Breast epithelium (tissue), 4 donors: ENCODE data around the gene LEMD3. TPM values are rescaled to one million over a fixed set of nuclear protein-coding genes. Genes with fewer than 3 reads are reported as not detected.

ENCODE experiments used
- DNase-seq, 2 donors: peaks; one replicate each; pipeline ENCODE4 v3.0.0-alpha.2; 2019; ENCODE audit warnings: low spot score in 2 of 2
- H3K27ac ChIP-seq, 2 donors: fragments of 200-600 bp; sonication (generic) in 1 of 2; one replicate each; pipeline ENCODE4 v1.5.1; 2016 to 2019; ENCODE audit warnings: mild to moderate bottlenecking in 1 of 2
- H3K27me3 ChIP-seq, 2 donors: fragments of 200-600 bp; sonication (generic) in 1 of 2; one replicate each; pipeline versions ENCODE4 v1.5.1 to v1.6.0; 2017 to 2019; ENCODE audit warnings: control low read depth in 1 of 2, mild to moderate bottlenecking in 1 of 2
- H3K36me3 ChIP-seq: fragments of 200-600 bp; one replicate; pipeline ENCODE4 v1.5.1; 2019
- H3K4me1 ChIP-seq, 2 donors: fragments of 200-600 bp; sonication (generic); one replicate each; pipeline ENCODE4 v1.5.1; 2016 to 2019; ENCODE audit warnings: control low read depth in 1 of 2
- H3K4me3 ChIP-seq, 3 donors: fragments of 200-600 bp; sonication (generic); 1 replicate in 2 of 3; 2 replicates in 1 of 3; pipeline ENCODE4 v1.5.1; 2016 to 2019; ENCODE audit warnings: mild to moderate bottlenecking in 3 of 3, moderate library complexity in 2 of 3
- H3K9me3 ChIP-seq, 2 donors: fragments of 200-600 bp; sonication (generic) in 1 of 2; one replicate each; pipeline ENCODE4 v1.5.1; 2016 to 2019; ENCODE audit warnings: control low read depth in 1 of 2
- POLR2A ChIP-seq: fragments of 450-650 bp; IDR thresholded peaks from one replicate; pipeline ENCODE4 v1.6.1; 2016; ENCODE audit warnings: antibody characterized with exemption, mild to moderate bottlenecking, moderate library complexity
- POLR2AphosphoS5 ChIP-seq, 3 donors: sonication (generic); formaldehyde crosslinking; IDR thresholded peaks; one replicate each; pipeline ENCODE4 v1.6.1; 2017; ENCODE audit warnings: antibody characterized with exemption in 3 of 3
- intact Hi-C: fragments of 100-400 bp; cut with DNase I; formaldehyde crosslinking; loops from one replicate; pipeline ENCODE4 v1.15.1; 2023; ENCODE audit warnings: low total_unique reads
- total RNA-seq, 3 donors: library from RNA; depleted of rRNA; stranded (reverse); fragments of >200 nt; gene quantifications; one replicate each; pipeline ENCODE4 v1.1.0, GENCODE V29; 2016
- TF ChIP-seq, protein P1 (sequence below), 3 donors: fragments of 450-650 bp; IDR thresholded peaks; one replicate each; pipeline ENCODE4 v1.5.1; 2016 to 2017; ENCODE audit warnings: antibody characterized with exemption in 3 of 3, mild to moderate bottlenecking in 3 of 3, moderate library complexity in 3 of 3

LEMD3 gene
- total RNA-seq, 3 donors from 2014 or later: 31.0 to 69.4 (median 36.4) TPM

DNA sequence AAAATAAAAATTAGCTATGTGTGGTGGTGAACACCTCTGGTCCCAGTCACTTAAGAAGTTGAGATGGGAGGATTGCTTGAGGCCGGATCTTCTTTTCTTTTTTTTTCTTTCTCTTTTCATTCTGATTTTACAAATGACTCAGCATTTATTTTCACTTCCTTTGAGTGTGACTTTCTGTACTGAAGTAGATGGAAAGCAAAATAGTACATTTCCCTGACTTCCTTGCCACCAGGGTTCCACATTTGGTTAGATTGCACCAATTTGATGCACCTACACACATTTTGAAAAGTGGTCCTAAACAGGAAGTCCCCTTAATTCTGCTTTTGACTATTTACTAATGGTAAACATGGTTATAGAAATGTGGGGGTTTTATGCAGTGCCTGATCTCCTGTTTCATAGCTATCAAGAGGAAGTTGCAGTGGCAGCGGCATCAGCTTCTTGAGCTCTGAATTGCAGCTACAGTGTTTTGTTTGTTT is 13.0 kb upstream of the LEMD3 start:
- DNase-seq: no peak
- Histone ChIP-seq H3K27me3 (peaks cover 0 to under 1% of the 10 kb centered on the region in 2 donors), H3K9me3 (no peaks in the 10 kb centered on the region), H3K4me3 (no peak overlapping the region), H3K36me3 (no peaks in the 10 kb centered on the region), H3K4me1 (no peaks in the 10 kb centered on the region), H3K27ac (no peak overlapping the region)
- no peak for TF ChIP-seq POLR2A
- TF ChIP-seq, protein P1, sequence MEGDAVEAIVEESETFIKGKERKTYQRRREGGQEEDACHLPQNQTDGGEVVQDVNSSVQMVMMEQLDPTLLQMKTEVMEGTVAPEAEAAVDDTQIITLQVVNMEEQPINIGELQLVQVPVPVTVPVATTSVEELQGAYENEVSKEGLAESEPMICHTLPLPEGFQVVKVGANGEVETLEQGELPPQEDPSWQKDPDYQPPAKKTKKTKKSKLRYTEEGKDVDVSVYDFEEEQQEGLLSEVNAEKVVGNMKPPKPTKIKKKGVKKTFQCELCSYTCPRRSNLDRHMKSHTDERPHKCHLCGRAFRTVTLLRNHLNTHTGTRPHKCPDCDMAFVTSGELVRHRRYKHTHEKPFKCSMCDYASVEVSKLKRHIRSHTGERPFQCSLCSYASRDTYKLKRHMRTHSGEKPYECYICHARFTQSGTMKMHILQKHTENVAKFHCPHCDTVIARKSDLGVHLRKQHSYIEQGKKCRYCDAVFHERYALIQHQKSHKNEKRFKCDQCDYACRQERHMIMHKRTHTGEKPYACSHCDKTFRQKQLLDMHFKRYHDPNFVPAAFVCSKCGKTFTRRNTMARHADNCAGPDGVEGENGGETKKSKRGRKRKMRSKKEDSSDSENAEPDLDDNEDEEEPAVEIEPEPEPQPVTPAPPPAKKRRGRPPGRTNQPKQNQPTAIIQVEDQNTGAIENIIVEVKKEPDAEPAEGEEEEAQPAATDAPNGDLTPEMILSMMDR (IDR thresholded peaks at IDR 0.05): no peak
- no peak for TF ChIP-seq POLR2AphosphoS5 (IDR thresholded peaks at IDR 0.05)
- intact Hi-C loops: no loop called here

DNA sequence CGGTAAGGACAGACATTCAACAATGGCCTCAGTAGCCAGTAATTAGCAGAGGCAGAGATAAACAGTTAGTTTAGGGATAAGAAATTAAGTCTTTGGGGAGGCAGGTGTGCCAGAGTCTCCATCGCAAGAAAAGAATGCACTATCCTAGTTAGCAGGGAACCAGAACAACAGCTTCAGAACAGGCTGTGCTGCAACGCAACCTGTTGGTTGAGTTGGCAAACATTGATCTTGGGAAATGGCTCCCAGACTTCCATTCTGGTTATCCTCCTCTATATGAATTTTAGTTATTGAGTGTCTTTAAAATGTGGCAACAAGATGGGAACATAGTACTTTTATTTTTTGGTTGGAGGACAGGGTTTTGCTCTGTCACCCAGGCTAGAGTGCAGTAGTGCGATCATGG is 12.3 kb upstream of the LEMD3 start:
- Histone ChIP-seq H3K9me3 (no peaks in the 10 kb centered on the region), H3K27ac (no peak overlapping the region), H3K27me3 (peaks cover 0 to 8% of the 10 kb centered on the region in 2 donors), H3K36me3 (no peaks in the 10 kb centered on the region), H3K4me3 (no peak overlapping the region), H3K4me1 (no peaks in the 10 kb centered on the region)
- DNase-seq: no peak
- no peak for TF ChIP-seq POLR2AphosphoS5 (IDR thresholded peaks at IDR 0.05)
- TF ChIP-seq POLR2A: no peak
- TF ChIP-seq, protein P1 (IDR thresholded peaks at IDR 0.05): no peak
- intact Hi-C loops: no loop called here

DNA sequence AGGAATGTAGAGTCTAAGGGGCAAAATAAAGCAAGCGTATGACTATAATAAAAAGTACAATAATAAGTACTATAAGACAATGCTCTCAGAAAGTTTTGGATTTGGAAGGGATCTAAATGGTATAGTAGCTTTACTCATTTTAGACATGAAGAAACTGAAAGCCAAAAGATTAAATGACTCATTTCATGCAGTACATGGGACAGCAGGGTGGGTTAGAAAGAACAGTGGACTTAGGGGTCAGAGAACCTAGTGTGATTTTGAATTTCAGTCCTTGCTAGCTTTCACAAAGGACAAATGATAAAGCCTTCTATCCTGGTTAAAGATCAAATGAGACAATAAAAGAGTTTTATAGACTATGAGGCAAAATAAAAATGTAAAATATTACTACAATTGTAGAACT is 6.8 kb upstream of the LEMD3 start:
- H3K36me3 ChIP-seq: no peaks in the 10 kb centered on the region
- DNase-seq: no peak
- H3K4me3 ChIP-seq: no peak overlapping the region
- peaks cover 0 to 8% of the 10 kb centered on the region in 2 donors for H3K27me3 ChIP-seq
- H3K4me1 ChIP-seq: no peaks in the 10 kb centered on the region
- intact Hi-C loops: no loop called here
- H3K27ac ChIP-seq: no peak overlapping the region
- H3K9me3 ChIP-seq: no peaks in the 10 kb centered on the region
- TF ChIP-seq POLR2AphosphoS5 (IDR thresholded peaks at IDR 0.05): no peak
- no peak for TF ChIP-seq POLR2A
- TF ChIP-seq, protein P1 (IDR thresholded peaks at IDR 0.05): no peak

- Histone ChIP-seq H3K36me3 (no peaks in the 10 kb centered on the region), H3K4me3 (no peak overlapping the region), H3K27ac (no peak overlapping the region), H3K9me3 (no peaks in the 10 kb centered on the region), H3K27me3 (peaks cover 0 to 8% of the 10 kb centered on the region in 2 donors), H3K4me1 (no peaks in the 10 kb centered on the region)
- DNase-seq: no peak
- TF ChIP-seq POLR2AphosphoS5 (IDR thresholded peaks at IDR 0.05) (no peak), POLR2A (no peak)
- TF ChIP-seq, protein P1 (IDR thresholded peaks at IDR 0.05): no peak
- intact Hi-C loops: no loop called here
Observed at GRCh38 chr12:65164244-65164643, 5.1 kb upstream of the LEMD3 start.

DNA sequence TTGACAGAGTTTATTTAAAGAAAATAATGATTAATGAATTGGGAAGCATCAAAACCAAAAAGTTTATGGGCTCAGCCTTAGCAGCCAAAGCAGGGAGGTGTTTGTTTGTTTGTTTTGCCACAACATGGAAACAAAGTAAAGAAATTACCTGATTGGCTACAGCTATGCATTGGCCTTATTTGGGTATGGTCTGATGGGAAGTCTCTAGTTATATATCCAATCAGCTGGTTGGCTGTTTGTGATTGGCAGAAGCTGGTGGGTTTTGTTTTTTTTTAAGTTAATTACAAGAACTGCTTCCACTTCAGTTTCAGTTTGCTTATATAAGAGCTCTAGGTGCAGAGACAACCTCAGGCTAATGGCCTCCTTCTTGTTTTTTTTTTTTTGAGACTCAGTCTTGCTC is 4.6 kb upstream of the LEMD3 start:
- Histone ChIP-seq H3K27ac (no peak overlapping the region), H3K9me3 (no peaks in the 10 kb centered on the region), H3K4me3 (no peak overlapping the region), H3K4me1 (no peaks in the 10 kb centered on the region), H3K27me3 (peaks cover 0 to 8% of the 10 kb centered on the region in 2 donors), H3K36me3 (no peaks in the 10 kb centered on the region)
- TF ChIP-seq, protein P1 (IDR thresholded peaks at IDR 0.05): no peak
- TF ChIP-seq POLR2AphosphoS5 (IDR thresholded peaks at IDR 0.05) (no peak), POLR2A (no peak)
- intact Hi-C loops: no loop called here
- DNase-seq: no peak
